HepG2 (cell line): ENCODE data around the gene GRIP1. TPM values are rescaled to one million over a fixed set of nuclear protein-coding genes. Genes with fewer than 3 reads are reported as not detected.

ENCODE experiments used
- ATAC-seq: fragments of 200-7000 bp; cut with Tn5 transposase; 3 replicates; pipeline ENCODE4 v1.9.1; 2020; ENCODE audit warnings: mild to moderate bottlenecking, moderate library complexity
- BruUV-seq: library from RNA; stranded (reverse); fragments of 400-500 nt; replicated peaks from 2 replicates; lab custom pipeline; 2021; lab: Mats Ljungman, UMichigan
- CTCF ChIA-PET: fragments of 300-600 bp; formaldehyde crosslinking; extraction: SDS; loops from one replicate; lab custom pipeline; 2021; ENCODE audit warnings: low total read pairs, inconsistent platforms, low intra/inter-chr PET ratio; lab: Yijun Ruan, JAX
- POLR2A ChIA-PET: fragments of 350-600 bp; sonication (Branson Sonifier 250); formaldehyde crosslinking; loops from one replicate; lab custom pipeline; 2020; ENCODE audit warnings: antibody characterized with exemption, inconsistent platforms; lab: Yijun Ruan, JAX
- DNase-seq: peaks from one replicate; pipeline ENCODE4 v3.0.0-alpha.2; 2015; ENCODE audit warnings: low spot score
- FAIRE-seq: peaks from 3 replicates; lab custom pipeline; 2011; peaks lifted over from hg19 to GRCh38; lab: Jason Lieb, UNC
- H2AFZ ChIP-seq: one replicate; pipeline ENCODE4 v1.6.1; 2011; ENCODE audit warnings: low read length, inconsistent platforms
- H3K27ac ChIP-seq: fragments of 300-600 bp; 3 replicates; pipeline ENCODE4 v1.8.0; 2011; ENCODE audit warnings: mixed run types, mild to moderate bottlenecking, mixed read lengths, low read length, inconsistent platforms; ENCODE audit not compliant: insufficient read depth; ENCODE audit errors: extremely low read length
- H3K27me3 ChIP-seq, 2 experiments: fragments of 200-600 bp in 1 of 2; 2 replicates in 1 of 2; 3 replicates in 1 of 2; pipeline versions ENCODE4 v1.6.0 to v1.8.0; 2011; ENCODE audit warnings: low read length in 2 of 2, mild to moderate bottlenecking in 2 of 2, moderate library complexity in 2 of 2, inconsistent platforms in 1 of 2; ENCODE audit not compliant: insufficient read depth in 2 of 2, control insufficient read depth in 1 of 2
- H3K36me3 ChIP-seq, 2 experiments: fragments of 200-600 bp in 1 of 2; replicated peaks in 1 of 2; 2 replicates in 1 of 2; 3 replicates in 1 of 2; pipeline versions ENCODE4 v1.5.1 to v1.8.0; 2011; ENCODE audit warnings: low read length in 2 of 2, inconsistent platforms in 1 of 2; ENCODE audit not compliant: insufficient read depth in 2 of 2, control insufficient read depth in 1 of 2
- H3K4me1 ChIP-seq: 2 replicates; pipeline ENCODE4 v1.5.1; 2012; ENCODE audit warnings: low read length, inconsistent platforms; ENCODE audit not compliant: insufficient read depth
- H3K4me2 ChIP-seq: 2 replicates; pipeline ENCODE4 v1.6.0; 2011; ENCODE audit warnings: low read depth, low read length, inconsistent platforms
- H3K4me3 ChIP-seq, 3 experiments: fragments of 200-600 bp in 1 of 3; sonication (generic), shearing (Covaris generic) in 1 of 3; replicated peaks in 1 of 3; 2 replicates each; pipeline ENCODE4 v1.5.1; 2011 to 2016; ENCODE audit warnings: low read length in 3 of 3, inconsistent platforms in 2 of 3, low read depth in 2 of 3, mild to moderate bottlenecking in 2 of 3, control low read depth in 1 of 3, mixed read lengths in 1 of 3; ENCODE audit not compliant: insufficient read depth in 1 of 3
- H3K79me2 ChIP-seq: one replicate; pipeline ENCODE4 v1.6.1; 2011; ENCODE audit warnings: low read length, inconsistent platforms; ENCODE audit not compliant: insufficient read depth
- H3K9ac ChIP-seq: 2 replicates; pipeline ENCODE4 v1.6.0; 2011; ENCODE audit warnings: mild to moderate bottlenecking, low read depth, low read length, inconsistent platforms; ENCODE audit not compliant: insufficient read depth
- H3K9me3 ChIP-seq: 2 replicates; pipeline ENCODE4 v1.5.1; 2012; ENCODE audit warnings: mild to moderate bottlenecking, low read length
- H4K20me1 ChIP-seq: 2 replicates; pipeline ENCODE4 v1.6.0; 2011; ENCODE audit warnings: inconsistent platforms, mild to moderate bottlenecking, low read length, moderate library complexity; ENCODE audit not compliant: insufficient read depth
- CENPX ChIP-seq: sonication (generic); formaldehyde crosslinking; IDR thresholded peaks from 2 replicates; pipeline ENCODE4 v1.9.0; 2021; ENCODE audit warnings: mild to moderate bottlenecking, missing genetic modification reagents, moderate library complexity
- CTCF ChIP-seq: sonication (generic); formaldehyde crosslinking; IDR thresholded peaks from 2 replicates; pipeline ENCODE4 v1.5.0; 2020; ENCODE audit warnings: mild to moderate bottlenecking, missing genetic modification reagents, moderate library complexity
- IRF1 ChIP-seq: sonication (generic); formaldehyde crosslinking; IDR thresholded peaks from 2 replicates; pipeline ENCODE4 v1.4.0; 2020; ENCODE audit warnings: low read depth, mild to moderate bottlenecking, missing genetic modification reagents
- IRX3 ChIP-seq: sonication (generic); formaldehyde crosslinking; IDR thresholded peaks from 2 replicates; pipeline ENCODE4 v1.8.1; 2023; ENCODE audit warnings: mild to moderate bottlenecking, low read depth, missing genetic modification reagents, borderline replicate concordance
- MED8 ChIP-seq: sonication (generic); formaldehyde crosslinking; IDR thresholded peaks from 2 replicates; pipeline ENCODE4 v1.8.1; 2023; ENCODE audit warnings: mild to moderate bottlenecking, missing genetic modification reagents; ENCODE audit not compliant: insufficient replicate concordance
- MTA1 ChIP-seq: sonication (generic); formaldehyde crosslinking; IDR thresholded peaks from 2 replicates; pipeline ENCODE4 v1.4.0; 2020; ENCODE audit warnings: missing genetic modification reagents, mild to moderate bottlenecking, borderline replicate concordance
- NFRKB ChIP-seq: fragments of 450-650 bp; IDR thresholded peaks from 2 replicates; pipeline ENCODE4 v1.6.1; 2017
- NR1H2 ChIP-seq: sonication (generic); formaldehyde crosslinking; IDR thresholded peaks from 2 replicates; pipeline ENCODE4 v1.8.1; 2022; ENCODE audit warnings: low read depth, missing genetic modification reagents, borderline replicate concordance
- PRDM10 ChIP-seq: sonication (generic); formaldehyde crosslinking; IDR thresholded peaks from 2 replicates; pipeline ENCODE4 v1.4.0; 2020; ENCODE audit warnings: low read depth, missing genetic modification reagents
- SRSF4 ChIP-seq: fragments of 200-400 bp; formaldehyde crosslinking; IDR thresholded peaks from one replicate; pipeline ENCODE4 v1.6.1; 2018; ENCODE audit warnings: mild to moderate bottlenecking, low read depth, low read length, moderate library complexity; ENCODE audit not compliant: poor library complexity, severe bottlenecking
- USF2 ChIP-seq, 2 experiments: sonication (generic) in 1 of 2; formaldehyde crosslinking in 1 of 2; IDR thresholded peaks; 2 replicates each; pipeline versions ENCODE4 v1.5.1 to v1.6.1; 2011 to 2020; ENCODE audit warnings: borderline replicate concordance in 1 of 2, low read depth in 1 of 2, low read length in 1 of 2, mild to moderate bottlenecking in 1 of 2, missing genetic modification reagents in 1 of 2, moderate library complexity in 1 of 2
- YEATS4 ChIP-seq: sonication (generic); formaldehyde crosslinking; IDR thresholded peaks from 2 replicates; pipeline ENCODE4 v1.4.0; 2020; ENCODE audit warnings: missing genetic modification reagents, borderline replicate concordance
- ZNF232 ChIP-seq: sonication (generic); formaldehyde crosslinking; IDR thresholded peaks from 2 replicates; pipeline ENCODE4 v1.4.0; 2020; ENCODE audit warnings: missing genetic modification reagents, borderline replicate concordance
- ZNF747 ChIP-seq: sonication (generic); formaldehyde crosslinking; IDR thresholded peaks from 2 replicates; pipeline ENCODE4 v1.8.1; 2023; ENCODE audit warnings: missing genetic modification reagents, mild to moderate bottlenecking, borderline replicate concordance
- WGBS: methylation state at CpG from one replicate; pipeline ENCODE4 v1.1.6; 2017; ENCODE audit warnings: low lambda C conversion rate; 5-methylcytosine and 5-hydroxymethylcytosine counted together
- in situ Hi-C: cut with HindIII; loops from 2 replicates; pipeline ENCODE4 v1.10.0; 2017; ENCODE audit warnings: low pct_unique_long_range_greater_than_20kb; ENCODE audit not compliant: extremely low pct_ligation_motif_present
- intact Hi-C: fragments of 100-400 bp; cut with micrococcal nuclease; formaldehyde crosslinking; loops from one replicate; pipeline ENCODE4 v1.10.0; 2022; ENCODE audit not compliant: unreplicated experiment
- polyA plus RNA-seq, 8 experiments: library from polyadenylated mRNA; depleted of rRNA in 3 of 8; stranded (reverse) in 7 of 8; unstranded in 1 of 8; fragments of >200 nt; fragmentation: Illumina TruSeq in 4 of 8; extraction: Trizol in 4 of 8; gene quantifications; 2 replicates each; pipeline versions ENCODE4 v1.2.1 to v1.2.3, GENCODE V29; 2011 to 2016; ENCODE audit warnings: low read depth in 4 of 8, missing spikeins in 1 of 8, mixed read lengths in 1 of 8; ENCODE audit not compliant: insufficient read depth in 1 of 8
- total RNA-seq, 5 experiments: library from RNA; depleted of rRNA; stranded (reverse); fragments of >200 nt; fragmentation: Illumina TruSeq; extraction: Trizol; gene quantifications; 2 replicates each; pipeline ENCODE4 v1.2.3, GENCODE V29; 2016; ENCODE audit warnings: low read depth in 1 of 5

The GRIP1 gene
- total and polyA plus RNA-seq, 2 of the 13 experiments (the other 11 are each of a cell fraction or from before 2014, with no cell fraction given) = not detected

GRCh38 chr12:66352899-66353298, 326.0 kb downstream of the GRIP1 start (continued):
- TF ChIP-seq PRDM10 (CRISPR knock-in tag) (no peak), NFRKB (no peak), YEATS4 (CRISPR knock-in tag) (no peak), MED8 (CRISPR knock-in tag) (no peak), NR1H2 (CRISPR knock-in tag) (no peak), CENPX (CRISPR knock-in tag) (no peak), ZNF232 (CRISPR knock-in tag) (no peak), MTA1 (no peak)

GRCh38 chr12:66352197-66352596, 326.7 kb downstream of the GRIP1 start:
- intact Hi-C loops = loop anchor here (1.0 to 5.0 kb wide), 2 partner anchors 57 to 340 kb away; no protein-coding TSS in a partner anchor
- 47% methylated on average over 9 of the region's 9 CpGs for WGBS
- Histone ChIP-seq H3K4me1 (no peaks in the 10 kb centered on the region), H2AFZ (no peak overlapping the region), H4K20me1 (no peaks in the 10 kb centered on the region), H3K9me3 (no peaks in the 10 kb centered on the region), H3K4me3 (no peak overlapping the region), H3K4me2 (no peak overlapping the region), H3K9ac (no peak overlapping the region), H3K27ac (no peak overlapping the region), H3K79me2 (no peaks in the 10 kb centered on the region), H3K27me3 (peaks cover 0 to 4% of the 10 kb centered on the region in 2 experiments; a peak in 1 of 5 replicates), H3K36me3 (no peaks in the 10 kb centered on the region)
- DNase-seq (peak; percentile 18), ATAC-seq (peak; percentile 93), FAIRE-seq (peak; percentile 30)
- BruUV-seq = no TSS peak
- POLR2A ChIA-PET = no interaction called here
- CTCF ChIA-PET = interaction anchor here (1.5 kb wide), 1 partner anchor 57 kb away, joined by 6 read pairs; no protein-coding TSS in a partner anchor
- in situ Hi-C loops = no loop called here
- TF ChIP-seq IRF1 (CRISPR knock-in tag) = no peak
- peak; percentile 73 for TF ChIP-seq CTCF (CRISPR knock-in tag)
- no peak for TF ChIP-seq ZNF747 (CRISPR knock-in tag)
- no peak for TF ChIP-seq USF2 (IDR thresholded peaks at IDR 0.05; ENCODE audit: low read depth, low read length)
- no peak for TF ChIP-seq USF2 (CRISPR knock-in tag; IDR thresholded peaks at IDR 0.05; ENCODE audit: borderline replicate concordance)
- TF ChIP-seq SRSF4 = no peak
- TF ChIP-seq IRX3 (CRISPR knock-in tag) = no peak
